Transverse colon (tissue), 4 donors: ENCODE results near the gene ADD3. TPM values are rescaled to one million over a fixed set of nuclear protein-coding genes. Genes with fewer than 3 reads are reported as not detected.
"Not testable (repeated sequence)": the region's sequence is repeated elsewhere in the genome, so short reads cannot be mapped to it uniquely, and the experiment has no call there.

ENCODE experiments used
- DNase-seq: peaks from one replicate; pipeline ENCODE4 v3.0.0-alpha.2; 2019
- H3K27ac ChIP-seq, 4 donors: fragments of 200-600 bp; sonication (generic); 2 replicates each; pipeline ENCODE4 v1.5.1; 2016 to 2018; ENCODE audit warnings: inconsistent platforms in 4 of 4
- H3K27me3 ChIP-seq: fragments of 200-600 bp; sonication (generic); 2 replicates; pipeline ENCODE4 v1.5.1; 2017; ENCODE audit warnings: inconsistent platforms
- H3K36me3 ChIP-seq, 4 donors: fragments of 200-600 bp; sonication (generic); 2 replicates each; pipeline ENCODE4 v1.5.1; 2017 to 2019; ENCODE audit warnings: inconsistent platforms in 4 of 4
- H3K4me1 ChIP-seq, 4 donors: fragments of 200-600 bp; sonication (generic); 2 replicates each; pipeline ENCODE4 v1.5.1; 2017 to 2020; ENCODE audit warnings: inconsistent platforms in 4 of 4
- H3K4me3 ChIP-seq, 4 donors: fragments of 200-600 bp; sonication (generic); 1 replicate in 1 of 4; 2 replicates in 3 of 4; pipeline versions ENCODE4 v1.5.1 to v1.6.1; 2017 to 2019; ENCODE audit warnings: inconsistent platforms in 4 of 4
- H3K9me3 ChIP-seq, 2 donors: fragments of 200-600 bp; sonication (generic); 2 replicates each; pipeline ENCODE4 v1.5.1; 2017 to 2019; ENCODE audit warnings: inconsistent platforms in 2 of 2
- EP300 ChIP-seq: sonication (generic); formaldehyde crosslinking; IDR thresholded peaks from one replicate; pipeline ENCODE4 v1.6.1; 2017; ENCODE audit warnings: antibody characterized with exemption, low read depth
- POLR2A ChIP-seq: fragments of 450-650 bp; IDR thresholded peaks from one replicate; pipeline ENCODE4 v1.6.1; 2016; ENCODE audit warnings: antibody characterized with exemption, mild to moderate bottlenecking, moderate library complexity
- POLR2AphosphoS5 ChIP-seq, 3 donors: sonication (generic); formaldehyde crosslinking; IDR thresholded peaks; one replicate each; pipeline ENCODE4 v1.6.1; 2016; ENCODE audit warnings: antibody characterized with exemption in 3 of 3
- WGBS, 2 donors: methylation state at CpG; one replicate each; pipeline ENCODE4 v1.1.5; 2018; ENCODE audit warnings: low coverage in 1 of 2; 5-methylcytosine and 5-hydroxymethylcytosine counted together
- in situ Hi-C, 4 donors: fragments of 200-750 bp; cut with MboI; loops; one replicate each; pipeline versions ENCODE4 v1.15.0 to v1.15.1; 2017; ENCODE audit warnings: low sequenced_read_pairs in 3 of 4, low pct_ligation_motif_present in 1 of 4, low pct_unique_long_range_greater_than_20kb in 1 of 4
- intact Hi-C: fragments of 100-400 bp; cut with DNase I; formaldehyde crosslinking; loops from one replicate; pipeline ENCODE4 v1.15.1; 2023; ENCODE audit warnings: low total_unique reads
- total RNA-seq, 4 donors: library from RNA; depleted of rRNA; stranded (reverse); fragments of >200 nt; gene quantifications; one replicate each; pipeline ENCODE4 v1.1.0, GENCODE V29; 2016
- TF ChIP-seq, protein P1 (sequence below), 5 experiments: fragments of 200-600 bp in 3 of 5; fragments of 450-650 bp in 2 of 5; sonication (generic) in 3 of 5; IDR thresholded peaks; 1 replicate in 2 of 5; 2 replicates in 3 of 5; pipeline ENCODE4 v1.5.1; 2016 to 2017; ENCODE audit warnings: antibody characterized with exemption in 5 of 5, inconsistent platforms in 3 of 5, mild to moderate bottlenecking in 2 of 5, moderate library complexity in 1 of 5

The ADD3 gene
- total RNA-seq, 4 donors from 2014 or later, result 175 to 342 (median 258) TPM

DNA sequence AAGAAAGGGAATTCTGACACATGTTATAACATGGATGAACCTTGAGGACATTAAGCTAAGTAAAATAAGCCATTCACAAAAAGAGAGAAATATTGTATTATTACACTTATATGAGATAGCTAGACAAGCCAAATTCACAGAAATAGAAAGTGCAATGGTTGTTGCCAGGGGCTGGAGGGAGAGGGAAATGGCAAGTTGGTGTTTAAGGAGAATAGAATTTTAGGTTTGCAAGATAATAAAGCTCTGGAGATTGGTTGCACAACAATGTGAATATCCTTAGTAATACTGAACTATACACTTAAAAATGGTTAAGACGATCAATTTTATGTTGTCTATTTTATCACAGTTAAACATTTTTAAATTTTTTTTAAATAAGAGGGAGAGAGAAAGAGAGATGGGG, 25.0 kb upstream of the ADD3 start:
- WGBS, 2 donors, result 80 to 87% methylated on average over 1 of the region's 1 CpG
- H3K36me3 ChIP-seq, result no peaks in the 10 kb centered on the region
- in situ Hi-C loops (loop anchor here in 1 of 4 donors (25.0 kb wide), 1 partner anchor 96 kb away; no protein-coding TSS in a partner anchor), intact Hi-C loops (no loop called here)
- H3K4me3 ChIP-seq, result no peak overlapping the region
- no peak for DNase-seq
- H3K27me3 ChIP-seq, result no peaks in the 10 kb centered on the region
- H3K4me1 ChIP-seq, result peaks cover 0 to 32% (median 10%) of the 10 kb centered on the region in 4 donors
- peak overlapping the region in 1 of 4 donors; percentile 14 for H3K27ac ChIP-seq
- H3K9me3 ChIP-seq, result peaks cover 0 to 3% of the 10 kb centered on the region in 2 donors
- TF ChIP-seq, protein P1, sequence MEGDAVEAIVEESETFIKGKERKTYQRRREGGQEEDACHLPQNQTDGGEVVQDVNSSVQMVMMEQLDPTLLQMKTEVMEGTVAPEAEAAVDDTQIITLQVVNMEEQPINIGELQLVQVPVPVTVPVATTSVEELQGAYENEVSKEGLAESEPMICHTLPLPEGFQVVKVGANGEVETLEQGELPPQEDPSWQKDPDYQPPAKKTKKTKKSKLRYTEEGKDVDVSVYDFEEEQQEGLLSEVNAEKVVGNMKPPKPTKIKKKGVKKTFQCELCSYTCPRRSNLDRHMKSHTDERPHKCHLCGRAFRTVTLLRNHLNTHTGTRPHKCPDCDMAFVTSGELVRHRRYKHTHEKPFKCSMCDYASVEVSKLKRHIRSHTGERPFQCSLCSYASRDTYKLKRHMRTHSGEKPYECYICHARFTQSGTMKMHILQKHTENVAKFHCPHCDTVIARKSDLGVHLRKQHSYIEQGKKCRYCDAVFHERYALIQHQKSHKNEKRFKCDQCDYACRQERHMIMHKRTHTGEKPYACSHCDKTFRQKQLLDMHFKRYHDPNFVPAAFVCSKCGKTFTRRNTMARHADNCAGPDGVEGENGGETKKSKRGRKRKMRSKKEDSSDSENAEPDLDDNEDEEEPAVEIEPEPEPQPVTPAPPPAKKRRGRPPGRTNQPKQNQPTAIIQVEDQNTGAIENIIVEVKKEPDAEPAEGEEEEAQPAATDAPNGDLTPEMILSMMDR (IDR thresholded peaks at IDR 0.05), result no peak
- no peak for TF ChIP-seq POLR2AphosphoS5 (IDR thresholded peaks at IDR 0.05)
- no peak for TF ChIP-seq POLR2A
- no peak for TF ChIP-seq EP300

DNA sequence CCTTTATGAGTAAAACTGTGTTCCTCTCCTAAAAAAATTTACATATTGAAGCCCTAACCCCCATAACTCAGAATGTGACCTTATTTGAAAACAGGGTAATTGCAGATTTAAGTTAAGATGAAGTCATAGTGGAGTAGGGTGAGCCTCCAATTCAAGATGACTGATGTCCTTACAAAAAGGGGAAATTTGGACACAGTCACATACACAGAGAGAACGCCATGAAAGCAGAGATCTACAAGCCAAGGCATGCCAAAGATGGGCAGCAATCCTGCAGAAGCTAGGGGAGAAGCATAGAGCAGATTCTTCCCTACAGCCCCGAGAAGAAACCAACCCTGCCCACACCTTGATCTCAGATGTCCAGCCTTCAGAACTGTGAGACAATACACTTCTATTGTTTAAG, 23.8 kb upstream of the ADD3 start:
- no peak overlapping the region for H3K4me3 ChIP-seq
- H3K36me3 ChIP-seq, result no peaks in the 10 kb centered on the region
- no peak for DNase-seq
- intact Hi-C loops, result no loop called here
- peaks cover 0 to 20% (median 2%) of the 10 kb centered on the region in 4 donors for H3K4me1 ChIP-seq
- H3K9me3 ChIP-seq, result peaks cover 0 to 3% of the 10 kb centered on the region in 2 donors
- 83 to 85% methylated on average over 2 of the region's 2 CpGs for WGBS, 2 donors
- TF ChIP-seq POLR2AphosphoS5 (IDR thresholded peaks at IDR 0.05), result no peak
- no peak overlapping the region for H3K27ac ChIP-seq
- in situ Hi-C loops, result loop anchor here in 1 of 4 donors (25.0 kb wide), 1 partner anchor 97 kb away; no protein-coding TSS in a partner anchor
- H3K27me3 ChIP-seq, result no peaks in the 10 kb centered on the region

DNA sequence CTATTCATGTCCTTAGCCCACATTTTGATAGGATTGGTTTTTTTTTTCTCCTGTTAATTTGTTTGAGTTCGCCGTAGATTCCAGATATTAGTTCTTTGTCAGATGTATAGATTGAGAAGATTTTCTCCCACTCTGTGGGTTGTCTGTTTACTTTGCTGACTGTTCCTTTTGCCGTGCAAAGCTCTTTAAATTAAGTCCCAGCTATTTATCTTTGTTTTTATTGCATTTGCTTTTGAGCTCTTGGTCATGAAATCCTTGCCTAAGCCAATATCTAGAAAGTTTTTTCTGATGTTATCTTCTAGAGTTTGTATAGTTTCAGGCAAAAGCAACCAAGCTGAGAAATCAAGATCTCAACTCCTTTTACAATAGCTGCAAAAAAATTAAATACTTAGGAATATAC, 22.0 kb upstream of the ADD3 start:
- H3K27me3 ChIP-seq, DNase-seq, H3K4me3 ChIP-seq, H3K36me3 ChIP-seq, H3K27ac ChIP-seq, H3K9me3 ChIP-seq, intact Hi-C loops: not testable (repeated sequence)
- peaks cover 0 to 18% (median 2%) of the 10 kb centered on the region in 4 donors for H3K4me1 ChIP-seq
- in situ Hi-C loops, result loop anchor here in 1 of 4 donors (25.0 kb wide), 1 partner anchor 98 kb away; no protein-coding TSS in a partner anchor
- WGBS, 2 donors, result 78 to 79% methylated on average over 3 of the region's 3 CpGs

DNA sequence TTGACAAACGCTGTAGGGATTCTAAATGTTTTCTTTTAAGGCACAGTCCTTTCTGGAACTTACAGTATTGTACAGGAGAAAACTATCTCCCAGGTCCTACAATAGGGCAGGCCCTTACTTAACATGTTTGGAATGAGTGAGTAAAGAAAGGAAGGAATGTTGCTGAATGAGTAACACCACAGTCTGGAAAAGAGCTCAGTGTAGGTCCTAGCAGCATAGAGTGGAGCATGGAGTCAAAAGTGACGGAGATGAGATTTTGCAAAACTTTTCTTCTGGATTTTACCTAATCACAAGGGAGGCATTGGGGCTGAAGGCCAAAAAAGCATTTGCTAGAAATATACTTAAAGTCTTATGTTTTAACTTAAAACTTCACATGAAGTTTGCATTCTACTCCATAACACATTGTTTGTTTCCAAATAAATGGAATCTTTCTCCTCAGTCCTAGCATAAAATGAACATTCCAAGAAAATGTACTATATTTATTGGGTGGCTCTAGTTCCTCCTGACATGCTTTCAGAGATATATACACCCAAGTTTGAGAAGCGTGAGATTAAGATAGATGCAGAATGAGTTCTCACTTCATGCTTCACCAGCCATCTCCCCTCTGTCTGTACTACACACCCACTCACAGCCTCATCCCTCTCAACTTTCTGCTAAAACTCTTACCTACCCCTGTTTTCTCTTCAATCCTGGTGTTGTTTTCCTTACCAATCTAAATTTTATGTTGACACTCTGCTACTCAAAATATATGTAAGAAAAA, 20.2 kb upstream of the ADD3 start:
- no peak for DNase-seq
- intact Hi-C loops, result no loop called here
- Histone ChIP-seq H3K4me3 (no peak overlapping the region), H3K9me3 (peaks cover 0 to 3% of the 10 kb centered on the region in 2 donors), H3K4me1 (peaks cover 0 to 4% (median 0%) of the 10 kb centered on the region in 4 donors), H3K27ac (no peak overlapping the region), H3K36me3 (no peaks in the 10 kb centered on the region), H3K27me3 (no peaks in the 10 kb centered on the region)
- 83 to 84% methylated on average over 3 of the region's 3 CpGs for WGBS, 2 donors
- in situ Hi-C loops, result loop anchor here in 1 of 4 donors (25.0 kb wide), 1 partner anchor 100 kb away; no protein-coding TSS in a partner anchor
- no peak for TF ChIP-seq POLR2A
- TF ChIP-seq, protein P1 (IDR thresholded peaks at IDR 0.05), result no peak
- TF ChIP-seq POLR2AphosphoS5 (IDR thresholded peaks at IDR 0.05), result no peak
- no peak for TF ChIP-seq EP300

DNA sequence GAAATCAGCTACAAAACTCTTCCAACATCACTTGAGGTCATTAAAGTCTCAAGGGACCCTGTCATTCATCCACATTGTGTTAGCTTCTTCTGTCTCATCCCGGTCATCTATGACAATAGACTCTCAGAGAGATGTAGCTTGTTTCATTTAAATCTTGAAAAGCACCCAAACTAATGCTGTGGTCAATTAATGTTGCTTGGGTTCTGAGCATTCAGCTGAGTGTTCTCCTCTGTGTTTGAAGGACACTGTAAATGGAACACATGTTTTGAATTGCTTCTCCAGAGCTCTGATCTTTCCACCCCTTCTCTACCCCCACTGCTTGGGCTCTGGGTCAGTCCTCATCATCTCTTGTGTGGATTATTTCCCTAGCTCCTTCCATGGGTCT, 19.6 kb upstream of the ADD3 start:
- Histone ChIP-seq H3K27me3 (no peaks in the 10 kb centered on the region), H3K36me3 (no peaks in the 10 kb centered on the region), H3K27ac (no peak overlapping the region), H3K9me3 (peaks cover 0 to 3% of the 10 kb centered on the region in 2 donors), H3K4me3 (no peak overlapping the region), H3K4me1 (peaks cover 0 to 8% (median 0%) of the 10 kb centered on the region in 4 donors)
- DNase-seq, result no peak
- 72 to 75% methylated on average over 1 of the region's 1 CpG for WGBS, 2 donors
- in situ Hi-C loops, result loop anchor here in 1 of 4 donors (25.0 kb wide), 1 partner anchor 101 kb away; no protein-coding TSS in a partner anchor
- no peak for TF ChIP-seq POLR2AphosphoS5 (IDR thresholded peaks at IDR 0.05)
- TF ChIP-seq POLR2A, result no peak
- TF ChIP-seq, protein P1 (IDR thresholded peaks at IDR 0.05), result no peak
- no peak for TF ChIP-seq EP300
- intact Hi-C loops, result no loop called here
